HL-60 (cell line): ENCODE results near the gene CCDC30.
A peak's percentile ranks its signal among the peaks of the same experiment; 100 is the strongest.

Source experiments
- DNase-seq, 2 experiments: peaks; one replicate each; pipeline ENCODE4 v3.0.0-alpha.2; 2010 to 2020; ENCODE audit warnings: low read depth in 1 of 2, low spot score in 1 of 2
- H3K27ac ChIP-seq: fragments of 250-450 bp; sonication (Bioruptor Pico); replicated peaks from 2 replicates; pipeline ENCODE4 v1.5.1; 2020; ENCODE audit warnings: mild to moderate bottlenecking, moderate library complexity
- H3K27me3 ChIP-seq: fragments of 250-450 bp; sonication (Bioruptor Pico); 2 replicates; pipeline ENCODE4 v1.5.1; 2021; ENCODE audit warnings: mild to moderate bottlenecking, moderate library complexity; ENCODE audit not compliant: insufficient read depth, poor library complexity, severe bottlenecking
- H3K4me3 ChIP-seq: replicated peaks from 2 replicates; pipeline ENCODE4 v1.5.1; 2011; ENCODE audit warnings: mild to moderate bottlenecking, control low read depth, low read length; ENCODE audit not compliant: insufficient read depth
- GABPA ChIP-seq: IDR thresholded peaks from 2 replicates; pipeline ENCODE4 v1.6.1; 2012; ENCODE audit warnings: low read depth
- POLR2AphosphoS5 ChIP-seq: IDR thresholded peaks from 2 replicates; pipeline ENCODE4 v1.6.1; 2012; ENCODE audit warnings: low read depth
- SPI1 ChIP-seq: IDR thresholded peaks from 2 replicates; pipeline ENCODE4 v1.6.1; 2012; ENCODE audit warnings: low read depth, mild to moderate bottlenecking, borderline replicate concordance
- TF ChIP-seq, protein P1 (sequence below): IDR thresholded peaks from 2 replicates; pipeline ENCODE4 v1.6.1; 2012; ENCODE audit warnings: low read depth; ENCODE audit not compliant: insufficient replicate concordance
- TF ChIP-seq, protein P2 (sequence below): IDR thresholded peaks from one replicate; pipeline ENCODE4 v1.5.1; 2011; ENCODE audit warnings: low read length, control low read depth, inconsistent platforms; ENCODE audit not compliant: insufficient read depth

CCDC30 gene

DNA sequence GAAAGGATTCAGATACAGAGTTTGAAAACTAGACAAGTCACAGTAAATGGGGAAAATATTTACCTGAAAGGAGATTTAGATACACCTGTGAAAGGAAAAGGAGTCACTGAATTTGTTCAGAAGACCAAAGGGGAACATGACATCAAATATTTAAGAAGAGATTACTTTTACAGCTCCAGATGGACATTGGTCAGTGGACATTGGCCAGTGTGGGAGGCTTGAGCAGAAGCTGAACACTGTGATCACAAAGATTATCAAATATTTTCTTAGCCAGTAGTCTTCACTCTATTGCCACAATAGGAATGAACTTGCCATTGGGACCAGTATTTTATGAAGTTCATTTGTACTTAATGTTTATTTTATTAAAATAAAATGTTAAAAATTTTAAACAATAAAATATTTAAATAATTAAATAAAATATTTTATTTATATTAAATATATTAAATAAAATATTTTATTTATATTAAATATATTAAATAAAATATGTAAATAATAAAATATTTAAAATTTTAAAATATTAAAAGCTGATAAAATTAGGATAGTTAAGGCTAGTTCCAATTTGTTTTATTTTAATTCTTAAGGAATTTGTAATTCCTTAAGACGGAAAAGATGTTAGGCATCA is 94.3 kb downstream of the CCDC30 start:
- no peak overlapping the region for H3K27ac ChIP-seq
- no peak for DNase-seq
- no peak overlapping the region for H3K4me3 ChIP-seq
- TF ChIP-seq GABPA, result no peak
- TF ChIP-seq, protein P1, sequence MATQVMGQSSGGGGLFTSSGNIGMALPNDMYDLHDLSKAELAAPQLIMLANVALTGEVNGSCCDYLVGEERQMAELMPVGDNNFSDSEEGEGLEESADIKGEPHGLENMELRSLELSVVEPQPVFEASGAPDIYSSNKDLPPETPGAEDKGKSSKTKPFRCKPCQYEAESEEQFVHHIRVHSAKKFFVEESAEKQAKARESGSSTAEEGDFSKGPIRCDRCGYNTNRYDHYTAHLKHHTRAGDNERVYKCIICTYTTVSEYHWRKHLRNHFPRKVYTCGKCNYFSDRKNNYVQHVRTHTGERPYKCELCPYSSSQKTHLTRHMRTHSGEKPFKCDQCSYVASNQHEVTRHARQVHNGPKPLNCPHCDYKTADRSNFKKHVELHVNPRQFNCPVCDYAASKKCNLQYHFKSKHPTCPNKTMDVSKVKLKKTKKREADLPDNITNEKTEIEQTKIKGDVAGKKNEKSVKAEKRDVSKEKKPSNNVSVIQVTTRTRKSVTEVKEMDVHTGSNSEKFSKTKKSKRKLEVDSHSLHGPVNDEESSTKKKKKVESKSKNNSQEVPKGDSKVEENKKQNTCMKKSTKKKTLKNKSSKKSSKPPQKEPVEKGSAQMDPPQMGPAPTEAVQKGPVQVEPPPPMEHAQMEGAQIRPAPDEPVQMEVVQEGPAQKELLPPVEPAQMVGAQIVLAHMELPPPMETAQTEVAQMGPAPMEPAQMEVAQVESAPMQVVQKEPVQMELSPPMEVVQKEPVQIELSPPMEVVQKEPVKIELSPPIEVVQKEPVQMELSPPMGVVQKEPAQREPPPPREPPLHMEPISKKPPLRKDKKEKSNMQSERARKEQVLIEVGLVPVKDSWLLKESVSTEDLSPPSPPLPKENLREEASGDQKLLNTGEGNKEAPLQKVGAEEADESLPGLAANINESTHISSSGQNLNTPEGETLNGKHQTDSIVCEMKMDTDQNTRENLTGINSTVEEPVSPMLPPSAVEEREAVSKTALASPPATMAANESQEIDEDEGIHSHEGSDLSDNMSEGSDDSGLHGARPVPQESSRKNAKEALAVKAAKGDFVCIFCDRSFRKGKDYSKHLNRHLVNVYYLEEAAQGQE, result no peak
- TF ChIP-seq SPI1, result no peak
- no peak for TF ChIP-seq POLR2AphosphoS5
- TF ChIP-seq, protein P2, sequence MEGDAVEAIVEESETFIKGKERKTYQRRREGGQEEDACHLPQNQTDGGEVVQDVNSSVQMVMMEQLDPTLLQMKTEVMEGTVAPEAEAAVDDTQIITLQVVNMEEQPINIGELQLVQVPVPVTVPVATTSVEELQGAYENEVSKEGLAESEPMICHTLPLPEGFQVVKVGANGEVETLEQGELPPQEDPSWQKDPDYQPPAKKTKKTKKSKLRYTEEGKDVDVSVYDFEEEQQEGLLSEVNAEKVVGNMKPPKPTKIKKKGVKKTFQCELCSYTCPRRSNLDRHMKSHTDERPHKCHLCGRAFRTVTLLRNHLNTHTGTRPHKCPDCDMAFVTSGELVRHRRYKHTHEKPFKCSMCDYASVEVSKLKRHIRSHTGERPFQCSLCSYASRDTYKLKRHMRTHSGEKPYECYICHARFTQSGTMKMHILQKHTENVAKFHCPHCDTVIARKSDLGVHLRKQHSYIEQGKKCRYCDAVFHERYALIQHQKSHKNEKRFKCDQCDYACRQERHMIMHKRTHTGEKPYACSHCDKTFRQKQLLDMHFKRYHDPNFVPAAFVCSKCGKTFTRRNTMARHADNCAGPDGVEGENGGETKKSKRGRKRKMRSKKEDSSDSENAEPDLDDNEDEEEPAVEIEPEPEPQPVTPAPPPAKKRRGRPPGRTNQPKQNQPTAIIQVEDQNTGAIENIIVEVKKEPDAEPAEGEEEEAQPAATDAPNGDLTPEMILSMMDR, result no peak
- no peaks in the 10 kb centered on the region for H3K27me3 ChIP-seq

DNA sequence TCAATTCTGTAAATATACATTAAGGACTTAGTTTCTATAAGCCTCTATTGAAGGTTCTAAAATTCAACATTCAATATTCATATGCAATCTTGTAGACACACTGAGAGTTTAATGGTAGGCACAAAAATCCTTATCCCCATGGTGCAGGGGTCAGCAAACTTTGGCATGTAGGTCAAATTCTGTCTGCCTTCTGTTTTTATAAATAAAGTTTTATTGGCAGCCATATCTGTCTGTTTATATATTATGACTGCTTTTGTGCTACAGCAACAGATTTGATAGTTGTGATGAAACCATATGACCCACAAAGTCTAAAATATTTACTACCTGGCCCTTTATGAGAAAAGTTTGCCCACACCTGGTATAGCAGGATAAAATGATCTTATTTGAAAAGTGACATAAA is 104.0 kb downstream of the CCDC30 start:
- Histone ChIP-seq H3K4me3 (no peak overlapping the region), H3K27ac (no peak overlapping the region), H3K27me3 (no peaks in the 10 kb centered on the region)
- TF ChIP-seq POLR2AphosphoS5, result no peak
- TF ChIP-seq, protein P2, result no peak
- TF ChIP-seq SPI1, result no peak
- DNase-seq, result no peak

DNA sequence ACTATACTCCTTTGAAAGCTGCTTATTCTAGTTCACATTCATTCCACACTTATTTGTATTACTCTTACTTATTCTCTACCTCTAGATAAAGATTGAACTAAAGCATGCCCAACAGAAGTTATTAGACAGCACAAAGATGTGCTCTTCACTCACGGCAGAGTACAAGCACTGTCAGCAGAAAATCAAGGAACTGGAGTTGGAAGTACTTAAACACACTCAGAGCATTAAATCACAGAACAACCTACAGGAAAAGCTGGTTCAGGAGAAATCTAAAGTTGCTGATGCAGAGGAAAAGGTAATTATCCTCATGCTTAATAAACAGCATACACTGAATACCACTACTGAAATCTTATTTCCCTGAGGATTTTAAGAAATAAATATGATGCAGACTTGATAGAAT is 113.8 kb downstream of the CCDC30 start:
- TF ChIP-seq, protein P2, result no peak
- TF ChIP-seq POLR2AphosphoS5 (no peak), SPI1 (no peak), GABPA (no peak)
- TF ChIP-seq, protein P1, result no peak
- Histone ChIP-seq H3K27ac (no peak overlapping the region), H3K27me3 (no peaks in the 10 kb centered on the region), H3K4me3 (no peak overlapping the region)
- DNase-seq, result no peak

DNA sequence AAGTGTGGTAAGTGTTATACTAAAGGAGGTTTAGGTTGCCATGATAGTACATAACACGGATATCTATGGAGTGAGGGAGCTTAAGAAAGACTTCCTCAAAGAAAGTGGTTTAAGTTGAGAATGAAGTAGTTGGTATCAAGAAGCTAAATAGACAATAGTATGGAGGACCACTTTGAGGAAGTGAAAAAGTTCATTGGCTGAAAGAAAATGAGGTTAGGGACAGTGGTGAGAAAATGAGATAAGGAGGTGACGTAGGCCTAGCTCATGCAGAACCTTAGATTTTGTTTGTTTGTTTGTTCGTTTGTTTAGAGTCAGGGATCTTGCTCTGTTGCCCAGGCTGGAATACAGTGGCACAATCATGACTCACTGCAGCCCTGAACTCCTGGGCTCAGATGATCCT is 122.9 kb downstream of the CCDC30 start:
- H3K27me3 ChIP-seq, result no peaks in the 10 kb centered on the region
- DNase-seq, result no peak
- TF ChIP-seq, protein P2, result no peak
- TF ChIP-seq SPI1, result peak; percentile 45; the same call in 1 of the 2 replicates
- H3K4me3 ChIP-seq, result no peak overlapping the region
- H3K27ac ChIP-seq, result no peak overlapping the region
